ENCODE measurements around the gene CEMP1.

CEMP1 gene

GRCh38 chr16:2498531-2499253 lies 32.5 kb downstream of the CEMP1 start:
- no peak for TF ChIP-seq CTCF (conservative IDR thresholded peaks at IDR 0.05)
- no peak overlapping the region for H3K27ac ChIP-seq

GRCh38 chr16:2497695-2498484 lies 33.3 kb downstream of the CEMP1 start:
- no peak for TF ChIP-seq CTCF (conservative IDR thresholded peaks at IDR 0.05)
- no peak overlapping the region for H3K27ac ChIP-seq

- H3K27ac ChIP-seq = no peak overlapping the region
- no peak for TF ChIP-seq CTCF (conservative IDR thresholded peaks at IDR 0.05)
These were observed 34.0 kb downstream of the CEMP1 start for GRCh38 chr16:2497116-2497630.

GRCh38 chr16:2496223-2497115 lies 34.7 kb downstream of the CEMP1 start:
- no peak overlapping the region for H3K27ac ChIP-seq

GRCh38 chr16:2495041-2495440 lies 36.2 kb downstream of the CEMP1 start:
- no peak overlapping the region for H3K27ac ChIP-seq
- no peak for TF ChIP-seq CTCF (conservative IDR thresholded peaks at IDR 0.05)

More at GRCh38 chr16:2496223-2497115, 34.7 kb downstream of the CEMP1 start:
- TF ChIP-seq CTCF (conservative IDR thresholded peaks at IDR 0.05) = no peak

GRCh38 chr16:2494616-2495015 lies 36.6 kb downstream of the CEMP1 start:
- H3K27ac ChIP-seq = no peak overlapping the region
- TF ChIP-seq CTCF (conservative IDR thresholded peaks at IDR 0.05) = no peak
